HG03196 (cell line): ENCODE results near the gene HELZ2.

Source experiments
- ATAC-seq: cut with Tn5 transposase; IDR thresholded peaks from one replicate; pipeline ENCODE4 v1.9.1; 2021; ENCODE audit not compliant: unreplicated experiment

HELZ2 gene

GRCh38 chr20:63597651-63598478 lies 23.8 kb upstream of the HELZ2 start:
- no peak for ATAC-seq

- ATAC-seq = no peak
Observed at GRCh38 chr20:63596423-63596822, 22.4 kb upstream of the HELZ2 start.

GRCh38 chr20:63595416-63596127 lies 21.5 kb upstream of the HELZ2 start:
- ATAC-seq = no peak

GRCh38 chr20:63594043-63594561 lies 20.1 kb upstream of the HELZ2 start:
- no peak for ATAC-seq

- no peak for ATAC-seq
Observed at GRCh38 chr20:63592661-63593060, 18.6 kb upstream of the HELZ2 start.

GRCh38 chr20:63591786-63592355 lies 17.8 kb upstream of the HELZ2 start:
- ATAC-seq = no peak

GRCh38 chr20:63591147-63591533 lies 17.1 kb upstream of the HELZ2 start:
- no peak for ATAC-seq

- ATAC-seq = no peak
Observed at GRCh38 chr20:63590218-63591146, 16.4 kb upstream of the HELZ2 start.

GRCh38 chr20:63589261-63590217 lies 15.5 kb upstream of the HELZ2 start:
- ATAC-seq = no peak

- no peak for ATAC-seq
Observed at GRCh38 chr20:63588641-63589041, 14.6 kb upstream of the HELZ2 start.

- ATAC-seq = no peak
Observed at GRCh38 chr20:63587776-63588591, 13.9 kb upstream of the HELZ2 start.

- ATAC-seq = no peak
Observed at GRCh38 chr20:63587256-63587655, 13.2 kb upstream of the HELZ2 start.

- ATAC-seq = no peak
Observed at GRCh38 chr20:63586797-63587196, 12.8 kb upstream of the HELZ2 start.

- no peak for ATAC-seq
Observed at GRCh38 chr20:63585616-63586565, 11.9 kb upstream of the HELZ2 start.

- ATAC-seq = no peak
Observed at GRCh38 chr20:63582382-63583063, 8.5 kb upstream of the HELZ2 start.

GRCh38 chr20:63580796-63581461 lies 6.9 kb upstream of the HELZ2 start:
- no peak for ATAC-seq
